Iris pigment epithelial cell (primary cell): ENCODE data around the gene C11orf21.
"Not testable (repeated sequence)": the region's sequence is repeated elsewhere in the genome, so short reads cannot be mapped to it uniquely, and the experiment has no call there.

Experiments used
- DNase-seq: peaks from one replicate; pipeline ENCODE4 v3.0.0-alpha.2; 2011; ENCODE audit warnings: low read depth

Gene C11orf21

DNA sequence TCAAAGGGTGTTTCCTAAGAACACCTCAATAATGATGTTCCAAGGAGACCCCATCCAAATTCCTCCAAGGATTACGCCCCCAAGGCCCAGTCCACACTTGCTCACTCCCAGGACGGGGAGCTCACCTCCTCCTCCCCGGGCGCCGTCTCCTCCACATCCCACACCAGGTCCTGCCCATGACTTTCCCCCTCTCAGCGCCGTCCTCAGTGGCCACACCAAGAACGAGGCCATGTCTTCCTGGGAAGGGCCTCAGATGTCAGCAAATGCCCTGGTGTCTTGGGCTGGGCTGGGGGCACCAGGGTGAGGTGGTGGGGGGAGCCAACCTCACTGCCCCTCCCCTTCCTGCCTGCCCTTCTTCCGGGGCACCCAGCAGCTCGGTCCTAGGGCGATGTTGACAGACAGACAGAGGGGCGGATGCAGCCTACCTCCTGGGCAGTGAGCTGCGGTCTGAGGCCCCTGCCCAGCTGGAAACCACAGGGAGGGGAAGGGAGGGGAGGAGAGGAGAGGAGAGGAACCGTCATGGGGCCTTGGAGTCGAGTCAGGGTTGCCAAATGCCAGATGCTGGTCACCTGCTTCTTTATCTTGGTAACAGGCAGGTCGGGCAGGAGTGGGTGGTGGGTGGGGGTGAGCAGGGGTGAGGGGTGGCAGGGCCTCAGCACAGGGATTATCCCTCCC is at the start of gene C11orf21, which contains the start of gene TSPAN32:
TSS of gene C11orf21 (minus strand) at position 288 of the 675 bp plus-strand sequence. CDS start at position 178, 110 bp downstream.
TSS of gene TSPAN32 (plus strand) at position 383 of the 675 bp plus-strand sequence. CDS start at position 520, 137 bp downstream.
- DNase-seq: no peak

DNA sequence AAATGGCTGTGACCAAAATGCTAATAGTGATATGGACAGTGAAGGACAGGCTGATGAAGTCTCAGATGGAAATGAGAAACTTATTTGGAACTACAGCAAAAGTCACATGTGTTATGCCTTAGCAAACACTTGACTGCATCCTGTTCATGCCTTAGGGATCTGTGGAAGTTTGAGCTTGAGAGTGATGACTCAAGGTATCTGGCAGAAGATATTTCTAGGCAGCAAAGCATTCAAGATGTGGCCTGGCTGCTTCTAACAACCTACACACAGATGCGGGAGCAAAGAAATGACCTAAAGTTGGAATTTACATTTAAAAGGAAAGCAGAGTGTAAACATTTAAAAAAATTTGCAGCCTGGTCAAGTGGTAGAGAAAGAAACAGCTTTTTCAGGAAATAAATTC is 47.3 kb upstream of the C11orf21 start:
- peak; percentile 37 for DNase-seq

DNA sequence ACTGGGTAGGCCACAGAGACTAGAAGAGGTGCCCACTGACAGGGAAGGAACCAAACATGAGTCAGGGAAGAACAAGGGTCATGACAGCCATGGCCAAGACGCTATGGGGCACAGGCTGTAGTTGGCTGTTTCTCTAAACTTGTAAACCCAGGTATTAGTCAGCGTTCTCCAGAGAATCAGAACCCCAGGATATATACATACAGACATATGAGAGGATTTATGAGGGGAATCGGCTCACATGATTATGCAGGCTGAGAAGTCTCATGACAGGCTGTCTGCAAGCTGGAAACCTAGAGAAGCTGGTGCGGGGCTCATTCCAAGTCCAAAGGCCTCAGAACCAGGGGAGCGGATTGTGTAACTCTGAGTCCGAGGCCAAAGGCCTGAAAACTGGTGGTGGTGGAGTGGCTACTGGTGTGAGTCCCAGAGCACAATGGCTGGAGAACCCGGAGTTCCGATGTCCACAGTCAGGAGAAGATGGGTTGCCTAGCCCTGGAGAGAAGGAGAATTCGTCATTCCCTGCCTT is 45.7 kb upstream of the C11orf21 start:
- no peak for DNase-seq

DNA sequence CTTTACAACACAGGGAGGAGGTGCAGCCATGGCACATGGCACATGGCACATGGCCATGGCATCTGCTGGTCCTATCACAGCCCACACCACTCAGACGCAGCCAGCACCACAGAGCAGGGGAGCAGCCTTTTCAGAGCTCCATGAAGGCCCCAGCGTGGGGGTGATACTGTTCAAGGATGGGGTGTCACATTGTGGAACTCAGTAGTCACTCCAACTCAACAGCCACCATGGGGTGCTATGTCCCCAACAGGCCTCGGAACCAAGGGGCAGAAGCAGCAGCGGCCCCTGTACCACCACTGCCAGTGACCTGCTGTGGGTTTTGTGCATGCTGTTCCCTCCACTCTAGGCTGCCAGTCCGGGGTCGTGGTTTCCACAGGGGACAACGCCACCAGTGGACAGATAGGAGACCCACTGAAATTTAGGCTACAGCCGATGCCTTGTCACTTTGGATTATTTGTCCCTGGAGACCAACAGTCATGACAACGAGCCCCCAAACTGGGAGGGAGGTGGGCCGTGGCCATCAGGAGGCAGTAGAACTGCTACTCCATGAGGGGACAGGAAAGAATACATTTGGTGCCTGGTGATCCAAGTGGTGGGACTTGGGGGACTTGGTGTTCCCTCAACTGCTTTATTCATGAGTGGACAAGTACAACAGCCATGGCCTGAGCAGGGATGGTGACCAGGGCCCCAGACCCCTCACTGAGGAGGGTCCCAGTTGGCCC is 45.0 kb upstream of the C11orf21 start:
- no peak for DNase-seq

DNA sequence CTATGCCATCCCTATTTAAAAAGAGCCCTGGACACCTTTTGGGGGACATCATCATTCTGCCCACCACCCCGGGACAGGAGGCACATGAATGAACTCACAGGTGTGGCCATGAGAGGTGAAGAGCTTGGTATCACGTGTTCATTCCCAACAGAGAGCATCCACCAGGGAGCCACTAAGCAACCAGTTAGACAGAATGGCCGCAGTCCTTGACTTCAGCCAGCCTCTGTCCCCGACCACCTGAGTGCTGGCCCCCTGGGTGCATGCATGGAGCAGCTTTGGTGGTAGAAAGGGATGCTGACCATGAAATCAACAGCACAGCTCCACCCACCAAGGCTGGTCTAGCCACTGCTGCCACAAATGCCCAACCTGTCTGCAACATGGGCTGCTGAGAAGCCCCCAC is 44.3 kb upstream of the C11orf21 start:
- no peak for DNase-seq

DNA sequence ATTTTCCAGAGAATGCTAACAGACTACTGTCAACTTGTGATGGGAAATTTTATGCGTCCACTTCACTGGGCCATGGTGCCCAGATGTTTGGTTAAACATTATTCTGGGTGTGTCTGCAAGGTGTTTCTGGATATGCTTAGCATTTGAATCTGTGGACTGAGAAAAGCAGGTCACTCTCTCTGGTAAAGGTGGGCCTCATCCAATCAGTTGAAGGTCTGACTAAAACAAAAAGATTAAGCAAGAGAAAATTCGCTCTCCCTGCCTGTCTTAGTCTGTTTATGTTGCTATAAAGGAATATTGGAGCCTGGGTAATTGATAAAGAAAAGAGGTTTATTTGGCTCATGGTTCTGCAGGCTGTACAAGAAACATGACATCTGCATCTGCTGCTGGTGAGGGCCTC is 43.3 kb upstream of the C11orf21 start:
- DNase-seq: no peak

DNA sequence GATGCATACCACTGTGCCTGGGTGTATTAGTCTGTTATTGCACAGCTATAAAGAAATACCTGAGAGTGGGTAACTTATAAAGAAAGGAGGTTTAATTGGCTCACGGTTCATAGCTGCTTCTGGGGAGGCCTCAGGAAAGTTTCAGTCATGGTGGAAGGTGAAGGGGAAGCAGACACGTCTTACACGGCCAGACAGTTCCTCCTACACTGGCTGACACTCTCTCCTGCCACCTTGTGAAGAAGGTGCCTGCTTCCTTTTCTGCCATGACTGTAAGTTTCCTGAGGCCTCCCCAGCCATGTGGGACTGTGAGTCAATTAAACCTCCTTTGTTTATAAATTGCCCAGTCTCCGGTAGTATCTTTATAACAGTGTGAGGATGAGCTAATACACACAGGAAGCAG is 41.8 kb upstream of the C11orf21 start:
- DNase-seq: no peak

DNA sequence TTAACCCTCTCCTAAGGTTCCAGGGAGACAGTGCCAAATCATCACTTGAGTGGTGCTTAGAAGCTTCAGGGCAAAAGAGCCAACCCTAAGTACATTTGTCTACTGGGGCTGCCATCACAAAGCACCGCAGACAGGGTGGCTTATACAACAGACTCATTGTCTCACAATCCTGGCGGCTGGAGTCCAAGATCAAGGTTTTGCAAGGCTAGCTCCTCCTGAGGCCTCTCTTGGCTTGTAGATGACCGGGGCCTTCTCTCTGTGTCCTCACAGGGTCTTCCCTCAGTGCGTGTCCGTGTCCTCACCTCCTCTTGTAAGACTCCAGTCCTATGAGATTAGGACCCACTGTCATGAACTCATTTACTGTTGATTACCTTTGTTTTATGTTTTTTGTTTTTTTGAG is 41.3 kb upstream of the C11orf21 start:
- no peak for DNase-seq

DNA sequence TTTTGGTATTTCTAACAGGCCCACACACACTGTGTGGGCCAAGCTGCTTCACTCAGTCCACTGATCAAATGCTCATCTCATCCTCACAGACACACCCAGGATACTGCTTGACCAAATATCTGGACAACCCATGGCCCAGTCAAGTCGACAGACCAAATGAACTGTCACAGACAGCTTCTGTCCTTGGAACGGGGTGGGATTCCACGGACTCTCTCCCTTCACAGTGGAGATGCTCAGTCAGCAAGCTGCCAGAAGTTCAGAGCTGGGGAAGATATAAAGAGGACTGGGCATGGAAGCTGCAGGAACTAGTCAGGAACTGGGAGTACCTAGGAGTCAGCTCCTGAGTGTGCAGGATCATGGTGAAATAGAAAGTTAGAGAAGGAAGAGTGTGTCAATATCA is 40.8 kb upstream of the C11orf21 start:
- no peak for DNase-seq

DNA sequence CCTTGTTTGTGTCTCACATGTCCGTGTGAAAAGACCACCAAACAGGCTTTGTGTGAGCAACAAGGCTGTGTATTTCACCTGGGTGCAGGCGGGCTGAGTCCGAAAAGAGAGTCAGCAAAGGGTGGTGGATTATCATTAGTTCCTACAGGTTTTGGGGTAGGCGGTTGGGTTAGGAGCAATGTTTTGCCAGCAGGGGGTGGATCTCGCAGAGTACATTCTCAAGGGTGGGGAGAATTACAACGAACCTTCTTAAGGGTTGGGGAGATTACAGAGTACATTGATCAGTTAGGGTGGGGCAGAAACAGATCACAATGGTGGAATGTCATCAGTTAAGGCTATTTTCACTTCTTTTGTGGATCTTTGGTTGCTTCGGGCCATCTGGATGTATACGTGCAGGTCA is 37.0 kb upstream of the C11orf21 start:
- DNase-seq: not testable (repeated sequence)

DNA sequence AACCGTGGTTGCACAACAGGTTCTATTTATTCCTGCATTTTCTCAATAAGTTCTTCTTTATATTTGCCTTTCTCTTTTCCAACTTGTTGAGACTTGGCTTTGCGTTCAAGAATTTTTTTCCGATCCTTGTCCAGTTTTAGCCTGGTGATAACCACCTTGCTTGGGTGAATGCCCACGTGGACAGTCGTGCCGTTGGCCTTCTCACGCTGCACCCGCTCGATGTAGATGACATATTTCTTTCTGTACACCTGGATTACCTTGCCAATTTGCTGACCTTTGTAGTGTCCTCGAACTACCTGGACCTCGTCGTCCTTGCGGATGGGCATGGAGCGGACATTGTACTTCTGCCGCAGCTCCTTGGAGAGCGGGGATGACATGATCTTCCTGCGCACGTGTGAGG is 33.6 kb upstream of the C11orf21 start:
- DNase-seq: not testable (repeated sequence)

DNA sequence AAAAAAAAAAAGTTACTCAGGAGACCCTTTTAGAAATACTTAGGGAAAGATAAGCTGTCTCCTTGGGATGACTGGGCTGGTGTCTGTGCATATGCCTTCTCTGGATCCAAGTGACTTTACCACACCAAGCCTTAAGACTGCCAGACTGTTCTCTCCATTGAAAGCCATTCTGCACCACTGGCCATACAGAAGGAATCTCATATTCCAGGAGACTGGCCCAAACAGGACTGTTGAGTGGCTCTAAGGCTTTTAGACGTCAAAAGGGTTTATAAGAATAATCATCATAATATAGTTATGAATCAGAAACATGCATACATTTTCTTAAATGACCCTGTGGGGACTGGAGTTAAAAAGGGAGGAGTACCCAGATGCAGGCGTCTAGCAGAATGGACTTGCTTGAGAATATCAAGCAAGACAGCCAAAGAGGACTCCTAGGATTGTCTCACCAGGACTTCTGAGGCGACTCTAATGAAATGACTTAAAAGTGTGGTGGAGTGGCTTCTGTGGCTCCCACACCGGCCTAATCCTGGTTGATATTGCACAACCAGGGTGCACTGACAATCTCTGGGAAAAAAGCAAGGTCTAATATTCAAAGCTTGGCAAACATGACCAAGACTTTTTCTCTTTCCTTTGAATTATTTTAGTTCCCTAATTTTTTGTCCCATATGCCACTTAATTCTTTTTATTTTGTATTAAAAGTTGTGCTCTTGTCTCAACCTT is 31.9 kb upstream of the C11orf21 start:
- DNase-seq: not testable (repeated sequence)

DNA sequence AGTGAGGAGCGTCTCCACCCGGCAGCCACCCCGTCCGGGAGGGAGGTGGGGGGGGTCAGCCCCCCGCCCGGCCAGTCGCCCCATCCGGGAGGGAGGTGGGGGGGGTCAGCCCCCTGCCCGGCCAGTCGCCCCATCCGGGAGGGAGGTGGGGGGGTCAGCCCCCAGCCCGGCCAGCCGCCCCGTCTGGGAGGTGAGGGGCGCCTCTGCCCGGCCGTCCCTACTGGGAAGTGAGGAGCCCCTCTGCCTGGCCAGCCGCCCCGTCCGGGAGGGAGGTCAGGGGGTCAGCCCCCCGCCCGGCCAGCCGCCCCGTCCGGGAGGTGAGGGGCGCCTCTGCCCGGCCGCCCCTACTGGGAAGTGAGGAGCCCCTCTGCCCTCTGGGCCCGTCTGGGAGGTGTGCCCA is 30.9 kb upstream of the C11orf21 start:
- DNase-seq: not testable (repeated sequence)

DNA sequence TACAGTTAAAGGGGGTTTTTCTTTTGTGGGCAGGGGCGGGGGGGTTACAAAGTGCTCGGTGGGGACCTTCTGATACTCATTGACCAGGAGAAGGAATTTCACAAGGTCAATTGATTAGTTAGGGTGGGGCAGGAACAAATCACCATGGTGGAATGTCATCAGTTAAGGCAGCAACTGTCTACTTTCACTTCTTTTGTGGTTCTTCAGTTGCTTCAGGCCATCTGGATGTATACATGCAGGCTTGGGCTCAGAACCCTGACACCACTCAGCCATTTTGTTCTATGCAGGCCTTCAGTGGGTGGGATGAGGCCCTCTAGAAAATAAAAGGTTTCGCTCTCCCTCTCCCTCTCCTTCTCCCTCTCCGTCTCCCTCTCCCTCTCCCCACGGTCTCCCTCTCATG is 29.7 kb upstream of the C11orf21 start:
- no peak for DNase-seq

DNA sequence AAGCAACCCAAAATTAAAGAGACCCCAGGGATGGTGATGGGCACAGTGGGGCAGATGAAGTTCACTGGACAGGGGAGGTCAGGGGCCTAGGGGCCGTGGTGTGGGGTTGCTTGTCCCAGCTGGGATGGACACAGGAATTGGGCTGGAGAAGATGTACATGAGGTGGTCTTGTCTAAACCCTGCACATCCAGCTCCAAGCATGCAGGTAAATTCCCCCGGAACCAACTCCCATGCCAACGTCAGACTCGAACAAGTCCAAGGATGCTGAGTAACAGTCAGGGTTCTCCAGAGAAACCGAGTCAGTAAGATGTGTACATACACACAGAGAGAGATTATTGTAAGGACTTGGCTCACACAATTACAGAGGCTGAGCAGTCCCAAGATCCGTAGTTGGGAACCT is 29.0 kb upstream of the C11orf21 start:
- no peak for DNase-seq

DNA sequence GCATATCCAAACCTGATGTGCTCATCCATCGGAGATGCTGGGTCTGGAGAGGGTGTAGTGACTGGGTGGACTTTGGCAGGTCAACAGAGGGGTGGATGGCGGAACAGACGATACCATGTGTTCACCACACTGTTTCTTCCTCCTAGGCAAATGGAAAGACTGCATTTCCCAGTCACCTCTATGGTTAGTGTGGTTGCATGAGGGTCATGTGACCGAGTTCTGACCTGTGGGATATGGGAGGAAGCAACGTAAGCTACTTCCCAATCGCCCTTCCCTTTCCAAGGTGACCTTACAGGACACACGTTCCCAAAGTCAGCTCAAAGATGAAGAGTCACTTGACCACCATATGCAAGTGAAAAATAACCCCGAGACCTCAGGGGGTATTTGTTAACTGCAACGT is 27.8 kb upstream of the C11orf21 start:
- DNase-seq: no peak

DNA sequence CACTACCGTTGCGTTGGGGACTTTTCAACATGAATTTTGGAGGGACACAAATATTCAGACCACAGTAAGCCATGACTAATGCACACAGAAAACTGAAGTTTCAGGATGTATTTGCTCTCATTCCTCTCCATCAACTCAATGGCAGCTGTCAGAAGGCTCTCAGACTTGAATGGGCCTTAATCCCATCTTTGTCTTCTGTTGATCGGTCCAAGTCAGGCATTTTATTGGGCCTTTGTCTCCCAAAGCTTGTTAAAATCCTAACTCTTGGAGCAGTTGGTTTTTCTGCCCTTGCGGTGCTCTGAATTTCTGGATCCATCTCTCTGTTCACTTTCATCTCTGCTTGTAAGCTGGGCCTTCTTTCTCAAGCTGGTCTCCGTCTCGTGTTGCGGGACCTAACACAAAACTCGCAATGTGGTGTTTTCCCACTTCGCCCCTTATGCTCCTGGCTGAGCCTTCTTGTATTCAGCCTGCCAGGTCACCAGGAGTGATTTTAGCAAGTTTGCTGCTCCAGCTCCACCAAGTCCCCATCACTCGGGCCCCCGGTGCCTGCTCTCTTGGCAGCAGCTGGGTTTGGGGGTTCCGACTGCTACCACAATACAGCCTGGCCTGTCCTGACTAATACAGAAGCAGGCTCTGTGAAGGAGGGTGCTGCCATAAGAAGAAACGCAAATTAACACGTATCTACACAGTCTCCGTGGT is 27.1 kb upstream of the C11orf21 start:
- no peak for DNase-seq

DNA sequence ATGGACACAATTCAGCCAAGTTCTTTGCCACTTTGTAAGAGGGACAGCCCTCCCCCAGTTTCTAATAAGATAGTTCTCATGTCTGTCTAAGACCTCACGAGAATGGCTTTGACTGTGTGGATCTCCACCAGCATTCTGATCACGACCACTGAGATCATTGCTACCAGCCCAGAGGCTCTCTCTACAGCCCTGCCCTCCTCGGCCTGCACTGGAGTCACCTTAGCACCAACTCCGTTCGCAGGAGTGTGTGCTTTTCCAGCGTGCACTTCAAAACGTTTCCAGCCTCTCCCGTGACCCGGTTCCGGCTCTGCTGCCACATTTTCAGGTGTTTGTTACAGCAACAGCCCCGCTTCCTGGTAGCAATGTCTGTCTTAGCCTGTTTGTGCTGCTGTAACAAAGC is 26.3 kb upstream of the C11orf21 start:
- no peak for DNase-seq

DNA sequence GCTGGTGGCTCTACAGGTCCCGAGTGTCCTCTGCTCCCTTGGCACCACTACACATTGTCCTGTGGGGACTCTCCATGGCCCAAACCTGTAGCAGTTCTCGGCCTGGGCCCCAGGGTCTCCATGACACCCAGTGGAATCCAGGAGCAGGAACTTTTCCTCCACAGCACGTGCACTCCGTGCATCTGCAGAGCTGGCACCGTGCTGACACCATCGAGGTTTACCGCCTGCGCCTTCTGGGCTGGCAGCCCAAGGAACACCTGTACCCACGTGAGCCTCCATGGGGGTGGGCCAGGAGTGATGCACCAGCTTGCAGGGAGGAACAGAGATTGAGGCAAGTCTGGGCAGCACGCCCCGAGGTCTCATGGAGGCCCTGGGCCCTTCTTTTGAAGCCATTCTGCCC is 25.3 kb upstream of the C11orf21 start:
- no peak for DNase-seq

DNA sequence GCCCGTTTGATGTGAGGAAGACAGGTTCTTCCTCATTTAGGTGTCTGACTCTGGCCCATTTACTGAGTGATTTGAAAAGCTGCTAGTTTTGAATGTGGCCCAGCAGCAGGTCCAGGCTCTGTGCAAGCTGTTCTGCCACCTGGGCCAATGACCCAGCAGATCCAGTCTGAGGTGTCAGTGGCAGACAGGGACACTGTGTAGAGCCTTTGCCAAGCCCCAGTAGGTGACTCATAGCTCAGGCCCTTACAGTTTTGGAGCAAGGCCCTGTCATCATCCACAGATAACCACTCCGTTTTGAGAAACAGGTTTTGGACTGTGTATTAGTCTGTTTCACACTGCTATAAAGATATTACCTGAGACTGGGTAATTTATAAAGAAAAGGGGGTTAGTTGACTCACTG is 24.0 kb upstream of the C11orf21 start:
- DNase-seq: no peak

DNA sequence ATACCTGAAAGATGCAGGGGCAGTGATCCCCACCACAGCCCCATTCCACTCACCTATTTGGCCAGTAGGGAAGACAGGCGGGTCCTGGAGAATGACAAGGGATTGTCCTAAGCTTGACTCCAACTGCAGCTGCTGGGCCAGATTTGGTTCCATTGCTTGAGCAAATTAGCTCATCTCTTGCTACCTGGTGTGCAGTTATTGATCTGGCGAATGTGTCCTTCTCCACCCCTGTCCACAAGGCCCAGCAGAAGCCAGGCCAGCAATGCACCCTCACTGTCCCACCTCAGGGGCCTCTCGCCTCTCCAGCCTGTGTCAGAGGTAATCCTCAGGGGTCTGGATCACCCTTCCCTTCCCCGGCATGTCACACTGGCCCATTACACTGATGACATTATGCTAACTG is 23.4 kb upstream of the C11orf21 start:
- DNase-seq: no peak

DNA sequence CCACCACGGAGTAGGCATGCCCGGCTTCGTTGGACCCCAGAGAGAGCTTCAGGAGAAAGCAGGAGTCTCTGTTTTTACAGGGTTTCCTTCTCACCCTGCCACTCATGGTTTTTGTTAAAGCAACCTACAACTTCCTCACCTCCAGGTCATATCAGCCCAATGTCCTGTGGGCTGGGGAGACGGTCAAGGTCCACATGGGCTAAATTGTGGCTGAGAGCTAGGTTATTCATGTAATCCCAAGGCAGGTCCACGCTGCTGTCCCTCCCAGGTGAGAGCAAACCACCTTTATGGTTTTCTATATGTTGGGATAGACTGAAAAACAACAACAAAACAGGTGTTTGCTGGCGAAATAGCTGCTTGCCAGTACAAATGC is 19.6 kb upstream of the C11orf21 start:
- DNase-seq: no peak
